Amniotic stem cell (primary cell): ENCODE measurements around the gene MRPS6.
A peak's percentile ranks its signal among the peaks of the same experiment; 100 is the strongest.

ENCODE experiments used
- DNase-seq: peaks from one replicate; lab custom pipeline; 2025; lab: John Stamatoyannopoulos, UW

The MRPS6 gene

DNA sequence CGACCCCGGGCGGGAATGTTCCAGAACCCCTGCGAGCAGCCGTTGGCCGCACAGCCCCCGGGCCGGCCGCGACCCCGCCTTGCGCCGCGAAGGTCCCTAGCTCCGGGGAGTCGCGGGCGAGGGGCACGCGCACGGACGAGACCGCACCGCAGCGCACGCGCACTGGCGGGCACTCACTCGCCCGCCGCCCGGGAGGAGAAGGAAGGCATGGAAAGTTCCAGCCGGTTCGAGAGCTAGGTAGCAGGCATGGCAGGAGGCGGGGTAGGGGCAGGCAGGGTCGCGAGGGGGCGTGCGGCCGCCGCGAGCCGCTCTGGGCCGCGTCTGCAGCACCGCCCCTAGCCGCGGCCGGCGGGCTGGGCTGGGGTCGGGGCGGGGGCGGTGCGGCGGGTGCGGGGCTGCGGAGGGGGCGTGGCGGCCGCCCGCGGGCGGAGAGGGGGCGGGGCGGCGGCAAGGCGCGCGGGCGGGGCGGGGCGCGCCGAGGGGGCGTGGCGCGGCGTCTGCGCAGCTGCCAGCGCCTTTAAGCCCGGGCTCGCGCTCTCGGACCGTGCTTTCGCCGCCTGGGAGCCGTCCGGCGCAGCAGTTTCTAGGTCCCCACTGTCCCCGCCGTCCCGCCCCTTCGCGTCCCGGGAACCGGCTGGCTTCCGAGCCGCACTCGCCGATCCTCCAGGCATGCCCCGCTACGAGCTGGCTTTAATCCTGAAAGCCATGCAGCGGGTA lies at the start of gene MRPS6, which contains the start of gene SLC5A3:
Gene MRPS6 (plus strand): TSS at position 547 of the 717 bp plus-strand sequence. CDS start 123 bp downstream, at position 670.
Gene SLC5A3 (plus strand): TSS at position 547 of the 717 bp plus-strand sequence. CDS start 21,621 bp downstream, outside the sequence.
- DNase-seq, result peak; percentile 72

DNA sequence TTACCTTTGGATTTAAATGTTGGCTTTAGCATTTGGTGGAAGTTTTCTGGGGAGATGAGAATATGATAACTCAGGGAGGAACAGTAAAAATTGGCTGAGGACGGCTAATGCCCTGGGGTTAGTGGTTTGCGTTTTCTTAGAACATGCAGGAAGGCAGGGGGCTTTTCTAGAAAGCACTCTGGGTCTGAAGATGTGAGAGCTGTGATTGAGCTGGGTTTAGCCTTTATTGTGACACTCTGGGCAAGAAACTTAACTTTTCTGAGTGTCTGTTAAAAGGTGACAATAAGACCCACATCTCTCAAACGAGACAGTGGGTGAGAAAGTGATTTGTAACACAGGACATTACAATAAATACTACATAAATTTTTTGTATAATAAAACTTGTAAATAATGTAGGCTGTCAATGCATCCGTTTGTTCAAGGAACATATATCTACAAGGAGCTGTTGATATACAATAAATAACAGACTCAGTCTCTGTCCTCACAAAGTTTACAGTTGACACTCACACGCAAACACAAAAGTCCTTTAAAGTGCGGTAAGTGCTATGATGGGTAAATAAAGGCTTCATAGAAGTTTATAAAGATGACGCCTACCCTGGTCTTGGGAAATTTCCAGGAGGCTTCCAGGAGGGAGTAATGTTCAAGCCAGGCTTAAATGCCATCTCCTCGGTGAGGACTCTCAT lies 49.5 kb upstream of the MRPS6 start:
- DNase-seq, result no peak

GRCh38 chr21:34024374-34024693 lies 49.0 kb upstream of the MRPS6 start:
- no peak for DNase-seq

DNA sequence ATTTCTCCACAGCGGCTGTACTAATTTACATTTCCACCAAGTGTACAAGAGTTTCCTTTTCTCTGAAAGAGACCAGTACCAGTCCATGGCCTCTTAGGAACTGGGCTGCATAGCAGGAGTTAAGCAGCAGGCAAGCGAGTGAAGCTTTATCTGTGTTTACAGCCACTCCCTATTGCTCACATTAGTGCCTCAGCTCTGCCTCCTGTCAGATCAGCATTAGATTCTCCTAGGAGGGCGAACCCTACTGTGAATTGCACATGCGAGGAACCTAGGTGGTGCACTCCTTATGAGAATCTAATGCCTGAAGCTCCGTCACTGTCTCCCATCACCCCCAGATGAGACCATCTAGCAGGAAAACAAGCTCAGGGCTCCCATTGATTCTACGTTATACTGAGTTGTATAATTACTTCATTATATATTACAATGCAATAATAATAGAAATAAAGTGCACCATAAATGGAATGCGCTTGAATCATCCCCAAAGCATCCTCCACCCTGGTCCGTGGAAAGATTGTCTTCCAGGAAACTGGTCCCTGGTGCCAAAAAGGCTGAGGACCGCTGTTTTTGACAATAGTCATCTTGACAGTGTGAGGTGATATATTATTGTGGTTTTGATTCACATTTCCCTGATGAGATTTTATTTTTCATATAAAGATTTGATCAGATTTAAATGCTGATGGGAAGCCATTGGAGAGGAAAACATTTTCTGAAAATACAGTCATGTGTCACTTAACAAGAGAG lies 45.5 kb upstream of the MRPS6 start:
- DNase-seq, result no peak

DNA sequence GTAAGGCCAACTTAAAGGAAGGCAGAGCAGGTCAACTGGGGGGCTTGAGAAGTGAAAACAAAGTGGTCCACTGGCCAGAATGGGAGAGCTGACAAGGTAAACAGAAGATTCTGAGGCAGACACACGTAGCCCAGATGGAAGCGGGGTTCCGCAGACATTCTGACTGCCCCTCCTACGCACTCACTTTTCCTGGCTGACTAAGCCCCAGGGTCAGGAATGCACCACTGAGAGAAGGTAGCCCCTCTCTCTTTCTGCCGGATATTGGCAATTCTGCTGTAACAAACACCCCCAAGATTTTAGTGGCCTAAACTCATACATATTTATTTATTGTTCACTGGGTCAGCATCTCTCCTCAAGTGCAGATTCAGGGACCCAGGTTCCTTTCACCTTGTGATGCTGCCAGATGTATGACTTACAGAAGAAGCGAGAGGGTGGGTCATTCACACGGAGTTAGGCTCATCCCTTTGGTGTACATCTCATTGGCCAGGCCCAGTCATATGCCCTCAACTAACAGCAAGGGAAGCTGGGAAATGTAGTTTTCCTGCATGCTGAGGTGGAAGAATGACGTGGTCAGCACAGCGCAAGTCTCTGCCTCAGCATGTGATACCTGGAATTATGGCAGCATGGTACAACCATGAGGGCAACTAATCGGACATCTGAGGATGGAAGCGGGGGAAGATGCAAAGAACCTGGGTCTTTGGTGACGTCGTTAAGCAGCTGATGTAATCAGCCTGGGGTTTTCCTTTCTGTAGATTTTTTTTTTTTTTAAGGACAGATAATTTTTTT lies 43.4 kb upstream of the MRPS6 start:
- DNase-seq, result peak; percentile 60

DNA sequence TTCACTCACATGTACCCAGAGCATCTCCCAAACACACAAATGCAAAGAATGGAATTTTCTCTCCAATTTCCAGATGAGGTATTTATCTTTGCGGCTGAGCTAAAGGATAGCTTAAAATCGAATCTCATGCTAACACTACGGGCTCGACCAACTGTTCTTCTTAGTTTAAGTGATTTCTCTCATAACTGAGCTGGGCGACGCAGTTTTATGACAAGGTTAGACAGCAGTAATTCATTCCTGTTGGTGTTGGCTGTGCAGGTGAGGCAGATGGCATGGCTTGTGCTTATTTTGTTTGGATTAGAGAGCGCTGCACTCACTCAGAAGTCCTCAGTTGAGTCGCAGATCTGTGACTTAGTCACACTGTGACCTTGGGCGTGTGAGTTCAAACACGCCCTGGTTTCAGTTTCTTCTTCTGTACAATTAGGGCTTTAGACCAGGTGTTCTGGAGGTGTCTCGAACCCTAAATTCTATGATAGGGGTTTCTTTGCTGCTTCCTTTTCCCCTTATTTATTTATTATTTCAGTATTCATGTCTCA lies 41.5 kb upstream of the MRPS6 start:
- no peak for DNase-seq

DNA sequence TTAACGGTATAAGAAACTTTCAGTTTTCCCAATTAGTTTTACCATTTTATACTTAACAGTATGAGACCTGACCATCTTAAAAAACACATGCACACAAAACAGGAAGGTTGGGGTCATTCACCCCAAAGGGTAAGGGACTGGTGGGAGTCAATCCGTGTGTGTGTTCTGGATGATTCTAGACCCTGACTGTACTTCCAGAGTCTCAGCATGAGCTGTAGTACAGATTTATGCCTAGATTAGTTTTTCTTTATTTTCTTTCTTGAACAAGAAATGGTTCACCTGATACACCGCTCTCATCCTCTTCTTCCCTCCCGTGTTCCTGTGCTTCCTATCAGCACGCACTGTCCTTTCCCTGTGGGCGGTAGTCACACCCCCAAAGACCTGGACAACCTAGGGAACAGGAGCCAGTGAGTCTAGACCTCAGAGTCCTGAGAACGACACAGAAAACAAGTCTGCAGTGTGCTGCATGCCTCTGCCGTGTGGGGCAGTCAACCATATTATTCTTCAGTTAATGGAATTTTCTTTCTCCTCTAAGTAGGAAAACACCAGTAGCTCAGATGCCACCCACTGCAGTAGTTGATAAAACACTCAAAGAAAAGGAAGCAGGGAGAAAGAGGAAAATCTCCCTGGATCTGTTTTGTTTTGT lies 38.9 kb upstream of the MRPS6 start:
- no peak for DNase-seq

- DNase-seq, result no peak
Observed at GRCh38 chr21:34035619-34036354, 37.6 kb upstream of the MRPS6 start.

DNA sequence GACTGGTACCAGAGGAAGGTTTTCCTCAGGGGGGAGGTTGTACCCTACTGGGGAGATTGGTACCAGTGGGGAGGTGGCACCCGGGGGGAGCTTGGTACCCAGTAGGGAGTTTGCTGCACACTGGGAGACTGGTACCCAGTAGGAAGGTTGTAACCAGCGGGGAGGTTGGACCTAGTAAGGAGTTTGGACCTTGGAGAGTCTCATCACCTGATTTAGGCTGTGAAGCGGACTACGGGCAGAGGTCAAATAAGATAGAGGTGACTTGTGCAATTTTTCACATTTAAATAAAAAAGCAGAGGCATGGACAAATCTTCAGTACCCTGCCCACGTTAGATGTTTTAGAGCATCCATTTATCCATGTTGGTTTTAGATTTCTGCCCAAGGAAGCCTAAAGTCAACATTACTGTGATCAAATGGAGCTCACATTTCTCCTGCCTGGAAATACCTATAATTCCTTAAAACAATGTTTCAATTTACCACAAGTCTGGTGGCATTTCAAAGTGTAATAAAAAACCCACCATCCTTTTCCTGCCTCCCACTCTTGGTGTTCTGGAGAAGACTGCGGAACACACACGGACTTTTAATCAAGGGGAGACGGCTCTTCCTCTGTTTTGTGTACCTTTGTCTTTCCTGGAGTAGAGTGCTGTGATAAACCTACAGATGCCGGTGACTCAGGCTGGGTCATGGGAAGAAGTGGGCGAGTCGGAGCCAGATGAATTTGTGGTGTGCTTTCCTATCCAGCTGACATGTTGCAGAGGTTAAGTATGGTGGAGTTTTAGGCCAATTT lies 36.2 kb upstream of the MRPS6 start:
- DNase-seq, result peak; percentile 14

- DNase-seq, result no peak
Observed at GRCh38 chr21:34039678-34040382, 33.5 kb upstream of the MRPS6 start.

GRCh38 chr21:34042735-34043134 lies 30.6 kb upstream of the MRPS6 start:
- DNase-seq, result no peak

GRCh38 chr21:34043333-34043732 lies 30.0 kb upstream of the MRPS6 start:
- DNase-seq, result no peak

GRCh38 chr21:34046917-34047316 lies 26.5 kb upstream of the MRPS6 start:
- no peak for DNase-seq

GRCh38 chr21:34047835-34048234 lies 25.5 kb upstream of the MRPS6 start:
- no peak for DNase-seq

- no peak for DNase-seq
Observed at GRCh38 chr21:34052171-34052570, 21.2 kb upstream of the MRPS6 start.

DNA sequence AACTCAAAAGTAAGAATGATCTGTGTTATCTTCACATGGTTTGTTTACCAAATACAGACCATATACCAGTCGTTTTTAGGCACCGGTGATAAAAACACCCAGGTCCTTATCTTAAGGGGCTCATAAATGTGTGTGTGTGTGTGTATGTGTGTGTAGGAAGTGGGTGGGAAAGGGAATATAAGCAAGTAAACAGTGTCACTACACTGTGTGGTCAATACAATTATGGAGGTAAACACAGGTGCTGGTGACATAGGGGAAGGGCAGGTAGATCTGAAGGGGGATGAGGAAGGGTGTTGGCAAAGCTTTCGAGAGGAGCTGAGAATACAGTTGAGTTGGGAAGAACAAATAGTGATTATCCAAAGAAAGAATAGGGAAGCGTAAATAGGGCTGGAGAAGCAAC lies 19.1 kb upstream of the MRPS6 start:
- no peak for DNase-seq

- no peak for DNase-seq
Observed at GRCh38 chr21:34055615-34056014, 17.8 kb upstream of the MRPS6 start.

- DNase-seq, result no peak
Observed at GRCh38 chr21:34061983-34062382, 11.4 kb upstream of the MRPS6 start.

GRCh38 chr21:34065027-34065426 lies 8.4 kb upstream of the MRPS6 start:
- DNase-seq, result no peak
